Stimulated activated CD8-positive, alpha-beta memory T cell treated with anti-CD3 and anti-CD28 coated beads, Interleukin-12 subunit alpha, Interleukin-12 subunit beta, amount 100 ng/mL, for 4 hours (primary cell): Measurements from ENCODE around the gene CHD6.

Source experiments
- DNase-seq: peaks from one replicate; pipeline ENCODE4 v3.0.0-alpha.2; 2020; ENCODE audit warnings: low read depth

Gene CHD6

DNA sequence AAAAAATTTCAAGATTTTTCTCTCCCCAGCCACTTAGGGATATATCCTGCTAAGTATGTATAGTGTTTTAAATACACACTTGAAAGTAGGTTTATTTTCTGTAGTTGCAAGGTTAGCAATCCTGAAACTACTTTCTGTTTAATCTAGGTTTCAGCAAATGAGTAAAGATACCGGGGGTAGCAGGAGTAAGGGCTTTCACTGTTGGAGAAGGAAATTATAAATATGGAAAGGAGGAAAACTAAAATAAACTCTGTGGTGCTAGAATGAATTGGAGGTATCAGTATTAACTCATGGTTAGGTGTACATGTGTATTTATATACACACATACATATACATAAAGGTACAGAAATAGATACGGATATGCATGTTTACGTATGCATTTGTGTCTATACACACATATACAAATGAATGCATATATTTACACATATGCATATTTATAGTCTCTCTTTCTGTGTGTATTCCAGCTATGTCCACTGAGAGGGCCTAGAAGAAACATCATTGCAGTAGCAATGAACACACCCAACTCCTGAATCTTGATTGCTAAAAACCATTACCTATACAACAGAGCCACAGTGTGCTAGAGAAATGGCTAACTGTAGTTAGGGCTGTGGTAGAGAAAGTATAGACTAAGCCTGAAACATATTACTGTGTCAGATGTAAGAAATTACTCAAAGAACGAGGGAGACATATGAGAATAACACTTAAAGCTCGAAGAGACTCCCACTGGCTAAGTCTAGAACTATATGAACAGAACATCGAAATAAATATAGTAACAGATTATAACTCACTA, 155.6 kb downstream of the CHD6 start:
- DNase-seq, result no peak

DNA sequence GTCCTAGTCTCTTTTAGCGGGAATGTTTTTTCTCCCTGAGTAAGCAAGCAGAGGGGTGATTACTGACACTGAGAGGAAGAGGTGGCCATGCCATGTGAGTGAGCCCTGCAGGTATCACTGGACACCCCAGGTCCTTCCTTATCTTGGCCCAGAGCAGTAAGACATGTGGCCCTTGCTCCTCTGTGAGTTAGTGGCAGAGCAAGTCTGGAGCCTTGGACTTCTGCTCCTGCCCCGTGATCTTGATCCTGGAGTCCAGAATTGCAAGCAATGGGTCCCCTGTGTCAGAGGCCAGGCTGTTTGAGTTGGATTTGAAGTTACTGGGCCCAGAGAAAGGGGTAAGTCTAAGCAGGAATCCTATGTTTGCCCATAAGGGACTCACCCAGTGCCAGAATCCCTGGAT, 159.4 kb downstream of the CHD6 start:
- no peak for DNase-seq

DNA sequence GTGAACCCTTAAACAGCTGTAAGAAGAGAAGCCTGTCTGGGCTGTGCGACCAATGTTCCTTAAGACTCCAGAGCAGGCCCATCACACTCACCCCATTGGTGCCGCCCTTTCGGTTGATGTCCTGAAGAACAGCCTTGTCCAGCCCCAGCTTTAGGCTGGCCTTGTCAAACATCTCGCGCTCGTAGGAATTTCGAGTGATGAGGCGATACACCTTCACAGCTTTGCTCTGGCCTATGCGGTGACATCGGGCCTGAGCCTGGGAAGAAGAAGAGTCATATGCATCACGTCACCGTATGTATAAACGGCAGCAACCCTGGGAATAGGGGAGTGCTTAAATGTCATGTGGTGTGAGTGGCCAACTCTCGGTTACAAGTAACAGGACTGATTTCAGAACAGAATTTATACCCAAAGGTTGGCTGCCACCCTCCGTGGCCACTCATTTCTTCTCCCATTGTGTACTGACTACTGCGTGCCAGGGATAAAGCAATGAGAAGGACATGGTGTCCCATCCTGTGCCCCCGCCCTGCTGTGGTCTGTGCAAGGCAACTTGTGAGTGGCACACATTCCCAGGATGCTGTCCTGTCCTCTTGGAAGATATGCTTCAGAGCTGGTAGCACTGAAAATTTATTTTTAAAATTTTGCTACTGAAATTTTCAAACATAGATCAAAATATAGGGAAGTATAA, 160.9 kb downstream of the CHD6 start:
- no peak for DNase-seq

DNA sequence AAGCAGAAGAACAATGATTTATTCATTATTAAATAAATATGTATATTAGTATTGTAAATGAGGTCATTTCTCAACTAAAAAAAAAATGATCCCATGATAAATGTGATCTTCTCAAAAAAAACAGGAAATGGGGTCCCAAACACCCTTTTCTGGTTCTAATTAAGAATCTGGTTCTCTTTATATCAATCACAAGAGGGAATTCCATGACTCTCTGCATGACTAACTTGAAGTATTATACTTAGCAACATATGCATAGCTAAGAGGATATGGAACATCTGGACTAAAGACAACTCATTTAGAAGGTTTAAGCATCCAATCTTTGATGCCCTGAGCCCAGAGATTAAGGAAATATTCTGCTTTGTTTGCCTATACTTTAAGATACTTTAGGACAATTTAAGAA, 161.8 kb downstream of the CHD6 start:
- DNase-seq, result no peak

DNA sequence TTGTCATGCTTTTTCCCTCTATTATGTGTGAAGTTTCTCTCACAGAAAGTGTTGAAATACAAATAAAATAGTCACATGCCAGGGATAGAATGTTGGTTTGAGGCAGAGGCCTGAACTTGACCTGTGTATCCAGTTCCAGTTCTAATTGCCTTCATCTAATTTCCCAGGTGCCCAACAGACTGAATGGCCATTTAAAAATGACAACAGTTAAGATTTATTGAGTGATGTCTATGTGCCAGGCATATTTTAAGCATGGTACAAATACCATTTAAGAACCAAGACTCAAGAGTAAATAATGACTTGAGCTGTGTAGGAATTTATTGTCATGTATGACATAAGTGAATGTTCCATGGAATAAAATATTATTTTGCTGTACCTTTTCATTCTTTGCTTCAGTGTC, 163.9 kb downstream of the CHD6 start:
- DNase-seq, result no peak

DNA sequence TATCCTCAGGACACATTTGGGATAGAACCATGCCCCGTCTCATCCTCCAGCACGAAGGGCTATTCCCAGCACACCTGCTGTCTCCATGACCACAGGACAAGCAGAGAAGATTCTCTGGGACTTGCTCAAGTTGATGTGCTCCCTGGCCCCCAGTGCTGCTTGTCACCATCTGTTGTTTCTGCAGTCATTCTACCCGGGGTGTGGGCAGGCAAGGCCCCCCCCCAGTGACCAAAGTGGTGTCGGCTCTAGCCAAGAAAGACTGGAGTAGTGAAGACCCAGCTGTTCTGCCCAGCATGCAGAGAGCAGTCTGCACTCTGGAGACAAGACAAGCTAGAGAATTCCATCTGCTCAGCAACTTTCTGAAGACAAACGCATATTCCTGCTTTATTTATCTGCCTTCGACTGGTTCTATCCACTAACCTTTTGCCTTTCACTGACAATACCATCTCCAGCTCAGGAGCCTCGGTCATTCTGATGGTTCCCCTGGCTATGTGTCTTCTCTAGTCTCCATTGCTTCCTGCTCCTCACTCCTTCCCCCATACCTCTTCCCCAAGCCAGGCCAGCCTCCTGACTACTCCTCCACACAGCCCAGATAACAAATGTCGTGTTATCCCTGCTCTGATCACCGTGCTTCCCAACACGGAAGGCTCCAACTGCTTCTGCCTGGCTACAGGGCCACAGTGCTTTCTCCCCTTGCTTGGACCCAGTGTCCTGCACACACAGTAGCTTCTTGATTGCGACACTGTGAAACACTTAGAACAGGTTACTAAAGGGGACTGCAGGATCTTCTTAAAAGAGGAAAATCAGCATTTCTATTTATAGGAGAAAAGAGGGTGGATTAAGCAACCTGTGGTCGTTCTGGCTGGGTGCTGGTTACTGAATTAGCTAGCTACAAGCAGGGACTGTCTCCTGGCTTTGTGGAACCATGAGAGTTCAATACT, 164.9 kb downstream of the CHD6 start:
- DNase-seq, result no peak

DNA sequence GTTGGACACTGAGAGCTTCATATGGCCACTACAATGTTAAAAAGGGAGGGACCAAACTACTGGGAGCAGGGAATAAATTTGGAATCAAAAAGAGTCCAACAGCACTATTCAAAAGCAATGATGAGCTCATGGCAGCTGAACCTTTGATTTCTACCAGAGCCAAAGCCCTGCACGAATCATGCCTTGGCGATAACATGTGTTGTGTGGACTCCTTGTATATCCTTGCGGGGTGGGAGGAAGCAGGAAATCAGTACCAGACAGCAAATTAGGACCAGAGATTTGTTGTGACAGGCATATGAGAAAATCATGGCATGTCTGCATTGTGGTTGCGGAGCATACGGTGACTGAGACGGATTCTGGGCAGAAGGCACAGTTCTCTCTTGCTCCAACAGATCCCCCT, 166.0 kb downstream of the CHD6 start:
- no peak for DNase-seq

DNA sequence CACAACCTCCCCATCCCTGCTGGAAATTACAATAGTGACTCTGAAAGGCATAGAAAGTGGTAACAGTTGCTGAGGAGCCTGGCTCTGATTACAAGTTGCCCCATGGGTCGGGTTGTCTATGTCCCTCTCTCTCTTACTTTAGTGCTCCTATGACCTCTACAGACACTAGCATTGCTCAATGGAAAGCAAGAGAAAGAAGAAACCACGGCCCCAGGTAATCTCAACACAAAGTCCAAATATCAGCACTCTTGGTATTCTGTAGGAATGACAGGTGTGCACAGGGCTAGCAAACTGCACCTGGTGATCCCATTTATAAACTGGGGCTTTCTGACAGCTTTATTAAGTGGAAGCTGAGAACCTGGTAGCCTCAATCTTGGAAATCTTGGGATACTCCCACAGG, 171.2 kb downstream of the CHD6 start:
- DNase-seq, result no peak

DNA sequence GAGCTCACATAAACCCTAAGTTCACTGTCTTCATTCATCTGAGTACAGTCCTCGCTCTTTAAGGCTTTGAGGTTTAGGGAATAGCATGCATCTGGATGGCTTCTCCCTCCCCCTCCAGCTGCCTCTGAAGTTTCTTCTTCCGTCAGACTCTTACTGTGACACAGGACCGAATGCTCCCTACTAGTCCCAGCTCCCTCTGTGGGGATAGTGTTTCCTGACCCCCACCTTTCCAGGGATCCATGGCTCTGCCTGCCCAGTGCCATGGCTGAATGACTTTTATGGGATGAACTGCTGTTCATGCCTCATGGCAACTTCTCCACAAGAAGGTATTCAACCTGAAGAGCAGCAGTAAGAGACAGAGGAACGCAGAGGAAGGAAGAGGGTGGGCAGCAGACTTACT, 171.7 kb downstream of the CHD6 start:
- no peak for DNase-seq

DNA sequence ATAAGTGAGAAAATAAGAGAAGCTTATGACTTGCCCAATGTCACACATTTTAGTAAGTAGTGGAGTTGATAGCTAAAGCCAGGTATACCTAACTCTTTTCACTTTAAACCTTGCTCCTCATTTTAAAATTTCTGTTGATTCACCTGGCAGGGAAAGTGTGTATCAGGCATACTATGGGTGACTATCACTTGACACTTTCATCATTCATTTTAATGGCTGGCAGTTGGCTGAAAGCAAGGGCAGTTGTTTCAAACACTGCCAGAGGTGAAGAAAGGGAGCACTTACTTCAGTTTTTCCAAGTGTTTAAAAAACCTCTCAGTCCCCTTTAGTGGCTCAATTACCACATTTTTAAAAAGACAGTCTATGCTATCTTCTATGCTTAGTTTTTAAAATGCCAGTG, 173.4 kb downstream of the CHD6 start:
- DNase-seq, result no peak

DNA sequence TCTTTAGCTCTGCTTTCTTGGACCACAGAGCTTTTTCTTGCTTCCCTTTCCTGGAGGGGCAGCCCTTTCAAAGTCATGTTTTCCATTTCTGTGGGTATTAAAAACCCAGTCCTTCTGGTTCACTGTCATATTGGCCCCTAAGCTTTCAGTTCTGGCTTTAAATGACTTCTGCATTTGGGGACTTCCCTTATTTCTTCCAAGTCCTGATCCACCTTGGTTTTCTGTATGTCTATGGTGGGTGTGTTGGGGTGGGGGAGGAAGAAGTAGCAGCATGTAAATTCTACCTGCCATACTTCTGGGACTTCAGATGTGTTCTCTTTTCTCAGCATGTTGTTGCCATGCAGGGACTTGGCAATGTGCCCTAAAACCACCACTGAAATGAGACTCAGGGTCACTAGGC, 174.5 kb downstream of the CHD6 start:
- DNase-seq, result no peak

DNA sequence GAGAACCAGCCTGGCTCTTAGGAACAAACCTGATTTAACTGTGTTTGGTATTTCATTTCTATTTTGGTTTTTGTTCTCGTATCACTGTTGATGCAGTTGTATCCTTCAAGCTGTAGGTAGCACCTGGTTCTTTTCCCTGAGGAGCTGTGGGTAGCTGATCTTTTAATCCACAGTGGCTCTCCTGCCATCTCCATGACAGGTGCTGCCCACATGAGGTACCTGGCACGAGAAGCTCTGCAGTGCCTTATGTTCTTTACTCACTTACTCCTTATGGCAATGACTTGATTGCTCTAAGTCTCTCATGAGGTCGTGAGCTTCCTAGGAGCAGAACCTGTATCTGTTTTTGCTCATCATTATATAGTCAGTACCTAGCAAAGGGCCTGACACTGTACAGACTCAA, 177.3 kb downstream of the CHD6 start:
- no peak for DNase-seq

DNA sequence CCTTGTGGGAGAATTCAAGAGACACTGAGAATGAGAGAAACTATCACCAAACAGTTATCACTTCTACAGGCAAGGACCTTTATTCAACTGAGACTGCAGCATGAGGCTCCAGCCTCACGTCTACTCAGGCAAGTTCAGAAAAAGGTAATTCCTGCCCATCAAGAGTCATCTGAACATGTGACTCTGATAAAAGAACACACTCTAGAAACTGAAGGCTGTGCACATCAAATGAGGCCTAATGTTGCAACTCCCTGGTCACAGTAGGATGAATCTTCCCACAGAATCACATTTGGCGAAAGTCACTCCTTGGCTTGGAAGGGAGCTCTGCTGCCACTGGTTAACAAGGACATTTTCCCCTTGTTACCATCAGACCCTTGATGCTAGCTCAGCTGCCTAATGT, 180.3 kb downstream of the CHD6 start:
- no peak for DNase-seq

DNA sequence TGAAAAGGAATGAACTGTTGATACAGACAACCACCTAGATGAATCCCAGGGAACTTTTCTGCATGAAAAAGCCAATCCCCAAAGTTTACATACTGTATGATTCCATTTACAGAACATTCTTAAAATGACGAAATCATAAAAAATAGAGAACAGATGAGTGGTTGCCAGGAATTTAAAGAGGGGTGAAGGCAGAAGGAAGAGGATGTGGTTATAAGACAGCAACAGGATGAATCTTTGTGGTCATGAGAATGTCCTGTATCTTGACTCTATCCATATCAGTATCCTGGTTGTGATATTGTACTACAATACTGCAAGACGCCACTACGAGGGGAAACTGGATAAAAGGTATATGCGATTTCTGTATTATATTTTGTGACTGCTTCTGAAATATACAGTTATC, 181.5 kb downstream of the CHD6 start:
- DNase-seq, result no peak

DNA sequence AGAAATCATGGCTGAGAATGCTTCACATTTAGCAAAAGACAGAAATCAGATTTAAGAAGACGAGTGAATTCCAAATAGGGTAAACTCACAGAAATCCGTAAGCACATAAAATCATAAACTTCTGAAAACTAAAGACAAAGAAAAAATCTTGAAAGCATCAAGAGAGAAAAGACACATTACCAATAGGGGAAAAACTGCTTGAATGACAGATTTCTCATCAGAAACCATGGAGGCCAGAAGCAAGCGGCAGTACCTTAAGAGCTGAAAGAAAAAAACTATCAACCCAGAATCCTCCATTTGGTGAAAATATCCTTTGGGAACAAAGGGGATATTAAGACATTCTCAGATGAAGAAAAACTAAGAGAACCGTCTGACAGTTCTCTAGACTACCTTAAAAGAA, 185.0 kb downstream of the CHD6 start:
- DNase-seq, result no peak

DNA sequence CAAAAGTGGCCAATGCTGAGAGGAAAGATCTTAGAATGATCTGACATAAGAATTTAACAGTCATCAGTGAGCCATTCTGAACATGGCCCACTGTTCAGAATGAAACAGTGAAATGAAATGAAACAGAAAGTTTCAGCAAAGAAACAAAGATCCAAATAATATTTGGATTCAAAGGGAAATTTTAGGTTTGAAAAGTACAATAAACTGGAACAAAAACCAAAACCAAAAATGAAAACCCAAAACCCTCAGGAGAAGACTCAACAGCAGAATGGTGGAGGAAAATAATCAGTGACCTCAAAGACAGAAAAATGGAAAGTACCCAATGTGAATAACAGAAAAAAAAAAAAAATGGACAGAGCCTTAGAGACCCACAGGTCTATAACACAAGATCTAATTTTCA, 185.4 kb downstream of the CHD6 start:
- no peak for DNase-seq

DNA sequence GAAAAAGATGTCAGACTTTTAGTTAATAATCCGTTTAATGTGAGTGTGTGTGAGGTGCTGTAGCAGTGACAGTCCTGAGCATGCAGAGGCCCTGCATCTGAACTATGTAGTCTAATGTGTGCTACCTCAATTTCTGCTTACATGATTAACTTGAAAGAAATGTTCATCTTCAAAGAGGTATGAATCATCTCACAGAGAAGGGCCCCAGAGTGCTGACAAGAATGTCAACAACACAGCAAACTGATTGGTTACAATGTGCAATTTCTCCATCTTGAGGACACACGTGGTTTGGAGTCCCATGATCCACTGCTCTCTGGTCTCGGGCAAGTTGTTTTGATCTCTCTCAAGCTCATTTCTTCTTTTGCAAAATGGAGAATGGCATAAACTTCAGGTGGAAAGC, 189.9 kb downstream of the CHD6 start:
- DNase-seq, result no peak

DNA sequence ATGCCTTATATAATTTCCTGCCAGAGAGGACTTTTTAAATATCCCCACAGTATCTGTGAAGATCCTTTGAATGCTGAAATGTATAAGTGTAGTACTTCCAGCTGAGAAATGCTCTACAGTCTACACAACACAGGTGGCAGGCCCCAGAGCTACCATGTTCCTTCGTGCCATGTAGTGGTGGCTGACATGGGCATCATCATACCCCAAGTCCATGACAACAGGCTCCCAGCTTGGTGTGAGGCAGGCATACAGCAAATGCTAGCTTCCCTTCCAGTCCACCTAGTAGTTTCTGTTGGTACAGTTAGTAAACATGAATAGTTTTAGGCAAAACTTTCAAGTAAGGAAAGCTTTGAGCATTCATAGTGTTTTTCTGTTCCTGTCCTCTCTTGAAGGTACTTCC, 190.3 kb downstream of the CHD6 start:
- no peak for DNase-seq

DNA sequence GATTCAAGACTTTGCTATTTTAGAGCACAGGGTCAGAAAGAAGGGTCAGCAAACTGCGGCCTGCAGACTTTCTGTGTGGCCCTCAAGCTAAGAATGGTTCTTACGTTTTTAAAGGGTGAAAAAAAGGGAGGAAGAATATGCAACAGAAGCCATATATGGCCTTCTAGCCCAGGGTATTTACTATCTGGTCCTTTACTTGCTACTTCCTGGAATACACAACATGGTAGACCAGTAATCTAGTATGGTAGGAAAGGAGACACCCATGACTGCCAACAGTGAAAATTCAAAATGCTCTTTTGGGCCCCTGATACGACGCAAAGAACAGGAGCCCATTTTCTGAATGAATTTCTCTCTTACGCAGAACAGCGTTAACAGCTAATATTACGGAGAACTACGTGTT, 191.2 kb downstream of the CHD6 start:
- DNase-seq, result no peak

DNA sequence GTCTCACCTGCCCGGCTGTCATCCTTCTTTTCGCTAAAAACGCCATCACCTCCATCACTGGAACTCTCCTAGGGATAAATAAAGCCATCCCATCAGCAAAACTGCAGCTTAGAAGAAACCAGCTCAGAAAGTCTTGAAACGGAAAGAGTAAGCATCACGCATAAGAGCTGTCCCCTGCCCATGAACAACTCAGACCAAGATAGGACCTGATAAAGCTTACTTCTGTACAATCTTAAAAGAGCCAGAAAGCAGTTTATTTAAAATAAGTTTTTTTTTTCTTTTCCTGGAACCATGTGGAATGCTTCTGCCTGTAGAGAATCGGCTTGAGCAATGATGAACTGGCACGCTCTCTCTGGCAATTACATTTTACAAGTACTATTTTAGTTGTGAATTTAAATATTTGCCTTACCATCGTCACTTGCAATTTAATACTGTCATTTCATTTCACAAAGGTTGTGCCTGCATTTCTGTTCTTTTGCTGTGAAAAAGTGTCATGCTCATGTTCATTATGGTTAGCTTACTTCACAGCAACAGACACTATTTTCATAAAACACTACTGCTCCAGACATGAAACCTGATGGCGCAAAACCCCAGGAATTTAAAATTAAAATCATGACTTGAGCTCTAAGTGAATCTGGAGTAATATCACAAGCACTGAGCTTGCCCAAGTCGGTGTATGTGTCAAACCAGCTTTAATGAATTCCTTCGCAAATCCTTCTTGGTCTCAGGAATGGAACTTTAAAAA, 191.9 kb downstream of the CHD6 start:
- DNase-seq, result no peak

DNA sequence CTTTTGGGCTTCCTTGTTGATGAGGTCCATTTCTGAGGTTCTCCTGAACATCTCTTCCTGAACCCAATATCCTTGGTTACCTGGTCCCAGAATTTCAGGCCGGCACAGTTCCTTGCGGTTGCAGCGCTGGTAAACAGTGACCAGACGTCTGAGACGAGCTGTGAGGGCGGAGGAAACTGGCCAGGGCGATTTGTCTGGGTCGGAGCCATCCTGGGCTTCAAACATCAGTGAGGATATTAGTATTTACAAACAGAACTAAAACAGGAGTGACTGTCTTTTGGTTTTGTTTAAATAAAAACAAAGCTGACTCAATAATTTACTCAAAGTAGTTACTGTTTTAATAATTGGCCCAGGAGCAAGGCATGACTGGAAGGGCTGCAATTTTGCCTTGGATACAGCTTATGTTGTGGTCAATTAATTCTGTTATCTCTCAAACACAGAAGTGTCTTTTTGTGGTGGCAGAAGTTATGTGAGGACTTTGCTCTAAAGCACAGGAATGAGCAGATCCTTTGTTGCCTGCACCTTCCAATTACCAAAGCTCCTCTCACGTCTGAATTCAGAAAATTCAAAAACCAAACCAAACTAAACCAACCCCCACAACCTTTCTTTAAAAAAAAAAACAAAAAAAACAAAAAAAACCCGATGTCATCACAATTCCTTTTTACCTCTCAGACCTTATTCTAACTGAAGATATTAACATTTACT, 192.8 kb downstream of the CHD6 start:
- DNase-seq, result no peak

DNA sequence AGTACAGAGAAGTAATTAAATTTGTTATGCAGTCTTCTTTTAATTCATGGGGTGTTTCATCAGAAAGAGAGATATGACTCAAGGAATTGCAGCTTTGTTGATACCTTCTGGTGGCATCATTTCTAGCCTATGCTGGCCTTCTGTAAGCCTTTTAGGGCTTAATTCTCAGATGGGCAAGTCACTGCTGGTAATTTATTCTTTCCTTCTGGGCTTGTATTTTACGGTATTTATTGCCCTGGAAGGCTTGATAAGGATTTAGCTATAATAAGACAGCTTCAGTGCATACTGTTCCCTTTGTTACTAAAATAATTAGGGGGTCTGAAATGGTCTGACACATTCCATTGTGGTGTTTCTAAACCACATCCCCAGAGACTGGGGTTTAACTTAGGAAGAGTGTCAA, 193.6 kb downstream of the CHD6 start:
- no peak for DNase-seq
